ENCODE data around the gene CDYL.
"Not testable (repeated sequence)": the region's sequence is repeated elsewhere in the genome, so short reads cannot be mapped to it uniquely, and the experiment has no call there.

The CDYL gene

DNA sequence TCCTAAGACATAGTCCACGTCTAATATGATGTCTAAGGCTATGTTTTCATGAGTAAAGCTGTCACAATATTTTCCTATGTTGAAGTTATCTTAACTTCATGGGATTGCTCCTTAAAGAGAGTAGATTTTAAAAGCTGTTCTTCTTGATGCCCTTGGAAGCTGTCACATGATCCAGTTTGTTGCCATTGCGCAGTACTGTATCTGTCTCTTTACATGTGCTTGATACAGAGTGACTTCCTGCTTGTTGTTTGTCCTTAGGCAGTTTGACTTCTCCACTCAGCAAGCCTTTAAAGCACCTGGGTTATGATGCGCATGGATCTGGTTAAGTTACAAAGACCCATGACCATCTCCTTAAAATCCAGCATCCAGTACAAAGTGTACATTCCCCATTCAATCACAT lies 85.4 kb downstream of the CDYL start:
- no peak for DNase-seq (ENCODE audit: low read depth)
- TF ChIP-seq, protein P1, sequence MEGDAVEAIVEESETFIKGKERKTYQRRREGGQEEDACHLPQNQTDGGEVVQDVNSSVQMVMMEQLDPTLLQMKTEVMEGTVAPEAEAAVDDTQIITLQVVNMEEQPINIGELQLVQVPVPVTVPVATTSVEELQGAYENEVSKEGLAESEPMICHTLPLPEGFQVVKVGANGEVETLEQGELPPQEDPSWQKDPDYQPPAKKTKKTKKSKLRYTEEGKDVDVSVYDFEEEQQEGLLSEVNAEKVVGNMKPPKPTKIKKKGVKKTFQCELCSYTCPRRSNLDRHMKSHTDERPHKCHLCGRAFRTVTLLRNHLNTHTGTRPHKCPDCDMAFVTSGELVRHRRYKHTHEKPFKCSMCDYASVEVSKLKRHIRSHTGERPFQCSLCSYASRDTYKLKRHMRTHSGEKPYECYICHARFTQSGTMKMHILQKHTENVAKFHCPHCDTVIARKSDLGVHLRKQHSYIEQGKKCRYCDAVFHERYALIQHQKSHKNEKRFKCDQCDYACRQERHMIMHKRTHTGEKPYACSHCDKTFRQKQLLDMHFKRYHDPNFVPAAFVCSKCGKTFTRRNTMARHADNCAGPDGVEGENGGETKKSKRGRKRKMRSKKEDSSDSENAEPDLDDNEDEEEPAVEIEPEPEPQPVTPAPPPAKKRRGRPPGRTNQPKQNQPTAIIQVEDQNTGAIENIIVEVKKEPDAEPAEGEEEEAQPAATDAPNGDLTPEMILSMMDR (IDR thresholded peaks at IDR 0.05; ENCODE audit: control insufficient read depth, insufficient read depth, low read depth, low read length, missing control alignments), result no peak
- H3K4me3 ChIP-seq (ENCODE audit: control insufficient read depth, low read depth, low read length), result no peak overlapping the region

DNA sequence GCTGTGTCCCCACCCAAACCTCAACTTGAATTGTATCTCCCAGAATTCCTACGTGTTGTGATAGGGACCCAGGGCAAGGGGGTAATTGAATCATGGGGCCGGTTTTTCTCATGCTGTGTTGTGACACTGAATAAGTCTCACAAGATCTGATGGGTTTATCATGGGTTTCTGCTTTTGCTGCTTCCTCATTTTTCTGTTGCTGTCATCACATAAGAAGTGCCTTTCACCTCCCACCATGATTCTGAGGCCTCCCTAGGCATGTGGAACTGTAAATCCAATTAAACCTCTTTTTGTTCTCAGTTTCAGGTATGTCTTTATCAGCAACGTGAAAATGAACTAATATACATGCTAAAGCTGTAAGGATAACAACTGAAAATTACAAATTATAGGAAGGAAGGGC lies 88.3 kb downstream of the CDYL start:
- TF ChIP-seq, protein P1 (IDR thresholded peaks at IDR 0.05; ENCODE audit: control insufficient read depth, insufficient read depth, low read depth, low read length, missing control alignments), result no peak
- no peak for DNase-seq (ENCODE audit: low read depth)

DNA sequence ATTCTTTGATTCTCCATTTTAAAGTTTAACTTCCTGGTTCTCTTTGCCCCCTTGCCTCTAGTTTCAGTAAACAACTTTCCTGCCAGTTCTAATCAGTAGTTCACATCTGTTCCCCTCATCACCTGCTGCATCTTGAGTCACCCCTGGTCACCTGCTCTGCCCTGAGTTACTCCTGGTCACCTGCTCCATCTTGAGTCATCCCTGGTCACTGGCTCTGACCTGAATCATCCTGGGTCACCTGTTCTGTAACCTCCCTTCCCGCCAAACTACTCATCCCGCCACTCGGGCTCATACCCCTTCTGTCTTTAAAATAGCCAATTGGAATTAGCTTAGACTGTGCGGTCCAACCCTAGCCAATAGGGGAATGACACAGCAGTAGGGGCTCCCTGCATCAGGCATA lies 88.8 kb downstream of the CDYL start:
- DNase-seq (ENCODE audit: low read depth); H3K4me3 ChIP-seq (ENCODE audit: control insufficient read depth, low read depth, low read length): not testable (repeated sequence)

More for the DNA sequence above, 88.3 kb downstream of the CDYL start:
- H3K4me3 ChIP-seq (ENCODE audit: control insufficient read depth, low read depth, low read length), result no peak overlapping the region

DNA sequence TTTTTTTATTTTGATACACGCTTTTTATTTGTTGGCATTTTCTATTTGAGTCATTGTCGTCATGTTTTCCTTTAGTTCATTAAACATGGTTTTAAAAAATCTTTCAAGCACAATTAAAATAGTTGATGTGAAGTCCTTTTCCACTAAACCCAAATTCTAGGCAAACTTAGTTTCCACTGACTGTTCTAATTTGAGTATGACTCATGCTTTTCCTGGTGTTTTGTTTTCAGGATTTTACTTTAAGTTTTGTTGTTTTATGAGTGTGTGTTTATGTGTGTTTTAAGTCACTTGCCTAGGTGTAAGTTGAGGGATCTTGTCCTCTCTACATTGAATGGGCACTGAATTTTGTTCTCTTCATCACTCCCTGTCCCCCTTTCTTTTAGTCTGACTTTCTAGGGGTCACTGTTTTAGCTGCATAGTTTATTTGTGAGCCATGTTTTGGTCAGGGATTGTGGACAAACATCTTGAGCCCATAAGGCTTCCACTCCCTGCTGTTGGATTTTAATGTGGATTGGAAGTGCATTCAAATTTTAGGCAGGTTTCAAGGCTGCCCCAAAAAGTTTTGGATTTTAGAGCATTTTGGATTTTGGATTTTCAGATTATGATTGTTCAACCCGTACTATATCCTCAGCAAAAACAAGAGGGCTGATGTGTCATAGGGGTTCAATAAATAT lies 94.8 kb downstream of the CDYL start:
- TF ChIP-seq, protein P1 (IDR thresholded peaks at IDR 0.05; ENCODE audit: control insufficient read depth, insufficient read depth, low read depth, low read length, missing control alignments), result no peak
- no peak overlapping the region for H3K4me3 ChIP-seq (ENCODE audit: control insufficient read depth, low read depth, low read length)
- no peak for DNase-seq (ENCODE audit: low read depth)

DNA sequence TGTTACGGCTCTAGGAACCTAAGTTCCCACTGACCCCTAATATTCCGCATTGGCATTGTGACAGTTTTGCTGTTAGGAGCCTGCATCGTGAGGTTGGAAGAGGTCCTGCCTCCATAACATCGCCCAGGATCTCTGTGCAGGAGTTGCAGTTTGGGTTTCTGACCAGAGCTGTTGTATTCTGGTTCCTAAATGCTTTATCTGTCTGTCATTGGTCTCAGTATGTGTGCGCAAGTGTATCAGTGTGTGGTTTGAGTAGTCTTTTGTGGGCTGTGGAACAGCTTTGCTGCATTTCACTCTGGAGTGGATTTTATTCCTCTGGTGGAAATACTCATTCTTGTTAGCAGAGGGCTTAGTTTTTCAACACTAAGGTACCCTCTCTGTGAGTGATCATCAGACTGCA lies 95.6 kb downstream of the CDYL start:
- TF ChIP-seq, protein P1 (IDR thresholded peaks at IDR 0.05; ENCODE audit: control insufficient read depth, insufficient read depth, low read depth, low read length, missing control alignments), result no peak
- H3K4me3 ChIP-seq (ENCODE audit: control insufficient read depth, low read depth, low read length), result no peak overlapping the region
- no peak for DNase-seq (ENCODE audit: low read depth)

DNA sequence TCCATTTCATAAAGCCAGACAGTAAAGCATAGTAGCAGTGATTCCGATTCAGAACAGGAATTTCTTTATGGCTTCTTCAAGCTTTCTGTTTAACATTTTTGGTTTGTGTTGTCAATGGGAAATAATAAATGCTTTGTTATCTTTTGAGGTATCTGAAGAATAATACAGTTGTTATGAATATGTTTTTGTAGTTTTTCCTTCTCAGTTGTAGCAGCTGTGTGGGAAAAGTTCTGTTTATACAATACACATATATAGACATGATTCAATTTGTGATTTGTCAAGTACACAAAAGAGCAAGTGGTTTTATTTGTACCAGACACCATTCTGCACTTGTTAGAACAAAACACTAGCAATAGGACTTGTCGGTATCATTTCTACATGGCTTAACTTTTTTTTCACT lies 96.6 kb downstream of the CDYL start:
- TF ChIP-seq, protein P1 (IDR thresholded peaks at IDR 0.05; ENCODE audit: control insufficient read depth, insufficient read depth, low read depth, low read length, missing control alignments), result no peak
- DNase-seq (ENCODE audit: low read depth), result no peak

DNA sequence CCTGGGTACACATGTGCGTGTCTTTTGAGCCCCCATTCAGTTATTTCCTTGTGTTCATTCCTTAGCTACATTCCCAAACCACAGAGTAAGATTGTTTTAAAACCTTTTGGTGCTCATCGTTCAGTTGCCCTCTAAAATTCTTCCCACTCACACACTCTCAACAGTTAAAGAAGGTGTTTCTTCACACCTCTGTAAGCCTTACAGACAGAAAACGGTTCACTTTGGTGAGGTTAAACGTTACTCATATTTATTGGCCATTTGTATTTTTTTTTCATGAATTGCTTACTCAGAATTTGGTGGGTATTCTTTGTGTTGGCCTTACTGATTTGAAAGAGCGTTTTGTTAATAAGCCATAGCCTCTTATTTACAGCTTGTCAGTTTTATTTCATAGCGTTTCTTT lies 97.7 kb downstream of the CDYL start:
- TF ChIP-seq, protein P1 (IDR thresholded peaks at IDR 0.05; ENCODE audit: control insufficient read depth, insufficient read depth, low read depth, low read length, missing control alignments), result no peak
- no peak for DNase-seq (ENCODE audit: low read depth)
- no peak overlapping the region for H3K4me3 ChIP-seq (ENCODE audit: control insufficient read depth, low read depth, low read length)

More for the DNA sequence above, 96.6 kb downstream of the CDYL start:
- no peak overlapping the region for H3K4me3 ChIP-seq (ENCODE audit: control insufficient read depth, low read depth, low read length)
